Mesodermal cell (in vitro differentiated cells): ENCODE results near the gene PCSK4.

Experiments used
- H3K27ac ChIP-seq: 2 replicates; pipeline ENCODE4 v1.7.0; 2013; ENCODE audit warnings: mild to moderate bottlenecking, low read depth, low read length, moderate library complexity; ENCODE audit not compliant: severe bottlenecking
- H3K36me3 ChIP-seq: 2 replicates; pipeline ENCODE4 v1.7.1; 2013; ENCODE audit warnings: mild to moderate bottlenecking, low read length, moderate library complexity; ENCODE audit not compliant: control insufficient read depth, insufficient read depth
- H3K4me1 ChIP-seq: one replicate; pipeline ENCODE4 v1.7.1; 2013; ENCODE audit warnings: mild to moderate bottlenecking, low read length; ENCODE audit not compliant: insufficient read depth, control insufficient read depth, poor library complexity, severe bottlenecking
- H3K4me3 ChIP-seq: 2 replicates; pipeline ENCODE4 v1.7.0; 2013; ENCODE audit warnings: low read length, control low read depth, mild to moderate bottlenecking; ENCODE audit not compliant: insufficient read depth, poor library complexity, severe bottlenecking; ENCODE audit errors: extremely low read depth
- H3K9me3 ChIP-seq: 2 replicates; pipeline ENCODE4 v1.7.1; 2013; ENCODE audit warnings: mild to moderate bottlenecking, low read length, moderate library complexity; ENCODE audit not compliant: control insufficient read depth
- WGBS, 2 experiments: methylation state at CpG; one replicate each; pipeline ENCODE4 v1.1.5; 2013; ENCODE audit warnings: missing lambda C conversion rate in 2 of 2; ENCODE audit not compliant: insufficient coverage in 2 of 2; 5-methylcytosine and 5-hydroxymethylcytosine counted together

Gene PCSK4

DNA sequence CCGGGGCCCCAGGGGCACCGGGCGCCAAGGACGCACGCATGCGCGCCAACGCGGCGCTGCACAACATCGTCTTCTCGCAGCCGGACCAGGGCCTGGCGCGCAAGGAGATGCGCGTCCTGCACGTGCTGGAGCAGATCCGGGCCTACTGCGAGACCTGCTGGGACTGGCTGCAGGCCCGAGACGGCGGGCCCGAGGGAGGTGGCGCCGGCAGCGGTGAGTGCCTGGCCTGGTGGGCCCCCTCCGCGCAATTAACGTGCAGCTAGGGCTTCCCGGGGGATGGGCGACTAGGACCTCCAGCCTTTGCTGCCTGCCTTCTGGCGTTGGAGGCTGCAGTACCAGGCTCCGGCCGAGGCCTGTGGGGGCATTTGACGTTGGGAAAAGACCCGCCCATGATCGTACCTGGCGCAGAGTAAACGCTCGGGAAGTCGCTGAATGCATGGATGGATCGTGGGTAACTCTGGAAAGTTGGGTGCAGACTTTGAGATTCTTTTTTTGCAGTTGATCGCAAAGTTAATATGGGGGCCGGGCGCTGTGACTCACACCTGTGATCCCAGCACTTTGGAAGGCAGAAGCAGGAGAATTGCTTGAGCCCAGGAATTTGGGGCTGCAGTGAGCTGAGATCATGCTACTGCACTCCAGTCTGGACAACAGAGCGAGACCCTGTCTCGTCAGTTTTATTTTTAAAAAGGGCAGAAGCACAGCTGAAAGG is 33.0 kb downstream of the PCSK4 start:
- no peaks in the 10 kb centered on the region for H3K36me3 ChIP-seq
- no peaks in the 10 kb centered on the region for H3K9me3 ChIP-seq
- WGBS, 2 experiments: 58 to 62% methylated on average over 47 to 48 of the region's 48 CpGs
- H3K4me1 ChIP-seq: peaks cover 5% of the 10 kb centered on the region
- no peak overlapping the region for H3K4me3 ChIP-seq
- no peak overlapping the region for H3K27ac ChIP-seq

DNA sequence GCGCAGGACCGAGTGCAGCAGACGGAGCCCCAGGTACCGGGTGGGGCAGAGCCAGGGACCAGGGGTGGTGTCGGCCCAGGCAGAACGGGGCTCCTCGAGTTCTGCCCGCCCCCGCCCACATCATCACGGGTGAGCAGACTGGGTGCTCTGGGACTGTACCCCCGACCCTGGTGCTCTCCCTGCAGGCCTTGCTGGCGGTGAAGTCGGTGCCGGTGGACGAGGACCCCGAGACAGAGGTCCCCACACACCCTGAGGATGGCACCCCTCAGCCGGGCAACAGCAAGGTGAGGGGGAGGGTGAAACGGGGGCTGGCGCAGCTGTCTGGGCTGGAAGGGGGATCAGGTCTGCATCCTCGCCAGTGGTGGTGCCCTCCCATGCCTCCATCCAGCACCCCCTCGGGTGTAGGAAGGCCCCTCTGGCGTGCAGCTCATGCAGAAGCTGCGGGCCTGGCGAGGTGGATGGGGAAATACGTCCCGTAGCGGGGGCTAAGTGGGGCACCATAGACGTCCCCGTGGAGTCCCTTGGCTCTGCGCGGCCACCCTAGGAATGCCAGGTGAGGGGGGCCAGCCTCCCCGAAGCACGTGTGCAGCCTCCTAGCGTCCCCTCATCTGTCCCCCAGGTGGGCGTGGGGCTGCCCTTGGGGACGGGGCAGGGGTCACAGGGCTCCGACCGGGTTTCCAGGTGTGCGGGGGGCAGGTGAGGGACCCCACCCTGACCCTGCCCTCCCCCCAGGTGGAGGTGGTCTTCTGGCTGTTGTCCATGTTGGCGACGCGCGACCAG is 33.8 kb downstream of the PCSK4 start:
- Histone ChIP-seq H3K27ac (no peak overlapping the region), H3K9me3 (no peaks in the 10 kb centered on the region), H3K4me1 (peaks cover 5% of the 10 kb centered on the region), H3K36me3 (no peaks in the 10 kb centered on the region), H3K4me3 (no peak overlapping the region)
- WGBS, 2 experiments: 88 to 91% methylated on average over 33 to 43 of the region's 43 CpGs

DNA sequence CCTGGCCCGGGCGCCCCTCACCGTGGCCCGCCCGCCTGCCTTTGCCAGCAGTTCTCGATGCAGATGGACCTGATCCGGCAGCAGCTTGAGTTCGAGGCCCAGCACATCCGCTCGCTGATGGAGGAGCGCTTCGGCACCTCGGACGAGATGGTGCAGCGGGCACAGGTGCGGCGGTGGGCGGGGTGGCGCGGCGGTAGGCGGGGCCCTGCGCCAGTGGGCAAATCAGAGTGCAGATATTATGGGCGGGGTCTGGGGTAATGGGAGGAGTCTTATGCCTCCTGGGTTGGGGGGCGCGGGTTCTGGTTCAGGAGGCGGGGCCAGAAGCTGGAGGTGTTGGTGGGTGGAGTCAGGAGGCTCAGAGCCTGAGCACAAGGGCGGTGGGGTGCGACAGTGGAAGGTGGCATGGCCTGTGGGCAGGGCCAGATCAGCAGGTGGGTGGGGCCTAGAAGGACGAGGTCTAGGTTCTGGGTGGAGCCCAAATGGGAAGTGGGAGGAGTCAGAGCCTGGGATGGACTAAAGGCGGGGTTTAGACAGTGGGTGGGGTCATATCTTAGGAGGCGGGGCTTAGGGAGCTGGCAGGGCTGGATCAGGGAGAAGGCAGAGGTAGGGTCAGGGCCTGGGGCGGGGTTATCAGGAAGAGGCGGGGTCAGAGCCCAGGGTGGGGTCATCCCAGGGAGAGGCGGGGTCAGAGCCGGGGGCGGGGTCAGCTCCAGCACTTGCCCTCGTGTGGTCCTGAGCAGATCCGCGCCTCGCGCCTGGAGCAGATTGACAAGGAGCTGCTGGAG is 34.6 kb downstream of the PCSK4 start:
- no peak overlapping the region for H3K27ac ChIP-seq
- WGBS, 2 experiments: 70 to 78% methylated on average over 23 to 37 of the region's 42 CpGs
- H3K36me3 ChIP-seq: no peaks in the 10 kb centered on the region
- H3K9me3 ChIP-seq: no peaks in the 10 kb centered on the region
- peaks cover 5% of the 10 kb centered on the region for H3K4me1 ChIP-seq
- no peak overlapping the region for H3K4me3 ChIP-seq

DNA sequence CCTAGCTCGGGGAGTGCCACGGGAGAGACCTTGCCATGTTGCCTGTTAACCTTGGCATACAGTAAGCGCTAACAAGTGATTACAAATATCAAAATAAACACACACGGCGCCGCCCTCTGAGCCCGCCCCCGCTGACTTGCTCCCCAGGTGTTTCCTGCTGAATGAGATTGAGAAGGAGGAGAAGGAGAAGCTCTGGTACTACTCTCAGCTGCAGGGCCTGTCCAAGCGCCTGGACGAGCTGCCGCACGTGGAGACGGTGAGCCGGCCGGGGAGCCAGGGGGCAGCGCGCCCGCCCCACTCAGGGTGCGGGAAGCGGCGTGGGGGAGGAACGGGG is 35.2 kb downstream of the PCSK4 start:
- no peak overlapping the region for H3K4me3 ChIP-seq
- H3K4me1 ChIP-seq: peaks cover 5% of the 10 kb centered on the region
- 49 to 67% methylated on average over 10 to 15 of the region's 22 CpGs for WGBS, 2 experiments
- H3K9me3 ChIP-seq: no peaks in the 10 kb centered on the region
- no peaks in the 10 kb centered on the region for H3K36me3 ChIP-seq
- H3K27ac ChIP-seq: no peak overlapping the region

DNA sequence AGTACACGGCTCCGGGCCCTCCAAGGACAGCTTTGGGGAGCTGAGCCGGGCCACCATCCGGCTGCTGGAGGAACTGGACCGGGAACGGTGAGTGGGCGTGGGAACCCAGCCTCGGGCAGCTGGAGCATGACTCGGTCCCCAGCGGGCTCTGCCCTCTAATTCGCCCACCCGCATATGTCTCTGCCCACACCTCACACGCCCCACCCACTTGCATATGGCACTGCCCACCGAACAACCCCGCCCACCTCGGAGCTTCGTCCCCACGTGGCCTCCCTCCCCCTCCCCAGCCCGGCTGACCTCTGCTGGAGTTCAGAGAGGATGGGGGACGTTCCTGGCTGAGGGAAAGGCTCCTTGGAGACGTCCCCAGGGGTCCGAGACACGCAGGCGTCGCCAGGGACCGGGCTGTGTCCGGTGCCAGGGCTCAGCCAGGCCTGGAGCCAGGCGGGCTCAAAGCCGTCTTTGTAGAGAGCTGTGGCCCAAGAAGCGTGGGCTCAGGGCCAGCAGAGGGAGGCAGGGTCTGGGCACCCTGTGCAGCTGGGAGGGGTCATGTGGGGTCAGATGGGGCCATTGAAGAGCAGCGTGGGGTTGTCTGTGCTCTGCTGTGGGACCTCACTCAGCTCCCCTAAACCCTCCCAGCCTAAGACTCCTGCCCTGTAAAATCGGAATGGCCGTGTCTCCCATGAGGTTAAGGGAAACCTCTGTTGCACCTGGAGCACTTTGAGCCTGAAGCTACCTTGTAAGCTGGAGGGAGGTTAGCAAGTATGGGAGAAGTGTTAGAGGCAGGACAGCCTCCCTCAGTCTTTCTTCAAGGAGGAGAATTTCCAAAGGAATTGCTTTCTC is 36.4 kb downstream of the PCSK4 start:
- 39% methylated on average over 22 to 24 of the region's 33 CpGs for WGBS, 2 experiments
- H3K4me3 ChIP-seq: no peak overlapping the region
- H3K36me3 ChIP-seq: no peaks in the 10 kb centered on the region
- peaks cover 10% of the 10 kb centered on the region for H3K4me1 ChIP-seq
- H3K9me3 ChIP-seq: no peaks in the 10 kb centered on the region
- no peak overlapping the region for H3K27ac ChIP-seq

DNA sequence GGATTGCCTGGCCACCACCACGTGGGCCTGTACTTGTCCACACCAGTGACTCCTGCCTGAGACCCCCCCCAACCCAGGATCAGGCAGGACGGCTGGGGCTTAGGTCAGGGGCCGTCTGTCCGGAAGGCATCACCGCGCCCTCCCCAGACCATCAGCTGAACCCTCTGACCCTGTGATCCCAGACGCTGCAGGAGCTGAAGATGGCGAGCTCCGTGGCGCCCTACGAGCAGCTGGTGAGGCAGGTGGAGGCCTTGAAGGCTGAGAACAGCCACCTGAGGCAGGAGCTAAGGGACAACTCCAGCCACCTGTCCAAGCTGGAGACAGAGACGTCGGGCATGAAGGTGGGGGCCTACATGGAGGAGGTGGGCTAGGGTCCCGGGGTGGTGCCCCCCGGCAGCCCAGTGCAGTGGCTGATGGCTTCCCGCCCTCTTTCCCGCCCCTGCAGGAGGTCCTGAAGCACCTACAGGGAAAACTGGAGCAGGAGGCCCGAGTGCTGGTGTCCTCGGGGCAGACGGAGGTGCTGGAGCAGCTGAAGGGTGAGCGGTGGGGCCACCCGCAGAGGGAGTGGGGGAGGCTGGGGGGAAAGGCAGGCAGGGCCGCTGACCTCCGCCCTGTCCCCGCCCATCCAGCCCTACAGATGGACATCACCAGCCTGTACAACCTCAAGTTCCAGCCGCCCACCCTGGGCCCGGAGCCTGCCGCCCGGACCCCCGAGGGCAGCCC is 37.2 kb downstream of the PCSK4 start:
- H3K4me3 ChIP-seq: no peak overlapping the region
- WGBS, 2 experiments: 67 to 72% methylated on average over 16 to 22 of the region's 30 CpGs
- no peaks in the 10 kb centered on the region for H3K9me3 ChIP-seq
- H3K4me1 ChIP-seq: peaks cover 10% of the 10 kb centered on the region
- no peak overlapping the region for H3K27ac ChIP-seq
- H3K36me3 ChIP-seq: no peaks in the 10 kb centered on the region

DNA sequence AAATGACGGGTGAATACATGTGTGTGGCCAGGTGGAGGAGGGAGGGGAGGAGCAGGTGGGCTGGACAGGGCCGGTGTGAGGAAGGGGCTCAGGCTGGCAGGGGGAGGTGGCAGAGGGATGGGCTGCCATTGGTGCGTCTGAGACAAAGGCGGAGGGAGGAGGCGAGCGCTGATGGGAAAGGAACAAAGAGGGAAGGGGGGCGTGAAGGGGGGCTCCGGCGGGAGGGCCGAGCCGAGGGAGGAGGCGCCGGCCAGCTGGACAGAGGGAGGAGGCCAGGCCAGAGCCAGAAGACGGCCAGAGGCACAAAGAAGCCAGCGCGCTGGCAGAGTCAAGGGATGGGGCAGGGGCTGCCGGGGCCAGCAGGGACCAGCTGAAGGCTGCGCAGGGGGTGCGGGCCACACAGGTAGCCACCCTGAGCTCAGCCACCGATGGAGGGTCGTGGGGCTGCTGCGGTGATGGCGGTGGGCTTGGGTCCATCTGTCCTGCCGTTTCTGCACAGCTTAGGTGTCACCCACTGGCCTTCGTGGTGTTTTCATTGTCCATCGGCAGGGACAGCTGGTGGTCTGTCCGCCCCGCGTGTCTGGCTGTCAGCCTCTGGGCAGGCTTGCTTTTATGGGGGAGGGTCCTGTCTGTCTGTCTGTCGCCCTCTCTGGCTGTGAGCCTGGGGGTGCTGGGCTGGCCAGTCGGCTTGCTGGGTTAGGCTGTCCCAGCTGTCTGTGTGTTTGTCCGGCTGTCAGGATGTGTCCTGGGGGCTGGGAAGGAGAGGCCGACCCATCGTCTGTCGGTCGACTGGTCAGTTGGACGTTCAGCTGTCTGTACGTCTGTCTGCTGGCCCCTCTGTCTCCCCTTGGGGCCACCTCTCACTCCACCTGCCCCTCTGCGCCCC is 38.0 kb downstream of the PCSK4 start:
- WGBS, 2 experiments: 35 to 42% methylated on average over 22 to 34 of the region's 39 CpGs
- peaks cover 6% of the 10 kb centered on the region for H3K4me1 ChIP-seq
- H3K4me3 ChIP-seq: no peak overlapping the region
- no peaks in the 10 kb centered on the region for H3K9me3 ChIP-seq
- no peaks in the 10 kb centered on the region for H3K36me3 ChIP-seq
- peak overlapping the region; percentile 16 for H3K27ac ChIP-seq

DNA sequence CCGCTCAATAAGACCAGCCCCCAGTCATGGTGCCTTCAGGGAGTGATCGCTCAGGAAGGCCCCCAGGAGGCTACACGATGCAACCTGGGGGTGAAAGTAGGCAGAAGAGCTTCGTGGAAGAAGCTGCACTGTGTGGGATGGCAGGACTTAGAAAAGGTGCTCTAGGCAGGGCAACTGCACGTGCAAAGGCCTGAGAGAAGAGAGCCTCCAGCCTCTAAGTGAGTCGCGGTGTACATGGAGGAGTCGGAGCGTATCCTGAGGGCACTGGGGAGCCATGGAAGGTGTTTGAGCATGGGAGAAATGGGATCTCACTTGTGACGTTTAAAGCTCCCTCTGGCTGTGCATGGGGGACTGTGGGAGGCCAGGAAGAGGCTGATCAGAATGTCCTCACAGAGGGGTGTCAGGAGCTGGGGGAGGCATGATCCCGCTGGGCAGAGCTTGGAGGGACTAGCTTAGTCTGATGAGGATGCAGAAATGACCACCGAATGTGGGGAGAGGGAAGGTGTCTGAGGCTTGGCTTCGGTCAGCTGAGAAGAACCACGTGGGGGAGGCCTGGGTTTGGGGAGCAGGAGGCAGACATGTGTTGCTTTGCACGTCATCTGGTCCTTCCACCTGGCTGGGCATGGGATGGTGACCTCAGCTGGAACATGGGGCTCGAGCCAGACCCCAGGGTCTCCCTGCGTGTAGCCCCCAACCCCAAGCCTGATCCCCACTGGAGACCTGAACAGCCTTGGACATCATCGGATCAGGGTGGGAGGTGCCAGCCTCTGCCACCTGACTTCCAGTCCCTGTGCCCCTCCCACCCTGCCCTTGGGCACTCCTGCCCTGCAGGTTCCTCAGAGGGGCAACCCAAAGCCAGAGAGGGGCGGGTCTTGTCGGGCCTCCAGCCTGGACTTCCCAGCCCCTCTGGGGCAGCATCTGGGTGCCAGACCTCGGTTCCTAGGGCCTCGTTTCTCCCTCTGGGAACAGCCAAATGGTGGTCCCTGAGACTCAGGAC is 39.1 kb downstream of the PCSK4 start:
- H3K36me3 ChIP-seq: no peaks in the 10 kb centered on the region
- no peak overlapping the region for H3K4me3 ChIP-seq
- peaks cover 5% of the 10 kb centered on the region for H3K4me1 ChIP-seq
- H3K9me3 ChIP-seq: no peaks in the 10 kb centered on the region
- no peak overlapping the region for H3K27ac ChIP-seq
- 58% methylated on average over 21 of the region's 22 CpGs for WGBS, 2 experiments
